B cell (primary cell): ENCODE results near the gene ABHD14A. TPM values are rescaled to one million over a fixed set of nuclear protein-coding genes. Genes with fewer than 3 reads are reported as not detected.

Experiments
- ATAC-seq: fragments of 200-7000 bp; cut with Tn5 transposase; one replicate; pipeline ENCODE4 v1.10.0; 2021; ENCODE audit warnings: low read depth, mild to moderate bottlenecking, moderate number of reproducible peaks, moderate library complexity
- CTCF ChIA-PET: fragments of 350-600 bp; sonication (Branson Sonifier 250); formaldehyde crosslinking; loops from one replicate; lab custom pipeline; 2021; ENCODE audit warnings: antibody characterized with exemption, inconsistent platforms; lab: Charles Lee
- POLR2A ChIA-PET: fragments of 350-600 bp; sonication (Branson Sonifier 250); formaldehyde crosslinking; loops from one replicate; lab custom pipeline; 2021; ENCODE audit warnings: antibody characterized with exemption; lab: Charles Lee
- DNase-seq: peaks from one replicate; pipeline ENCODE4 v3.0.0; 2013
- H2AFZ ChIP-seq: 2 replicates; pipeline ENCODE4 v1.6.1; 2012; ENCODE audit warnings: mild to moderate bottlenecking, low read depth, low read length; ENCODE audit not compliant: insufficient read depth, poor library complexity, severe bottlenecking
- H3K27ac ChIP-seq, 2 donors: 1 replicate in 1 of 2; 2 replicates in 1 of 2; pipeline ENCODE4 v1.5.1; 2012 to 2013; ENCODE audit warnings: low read length in 2 of 2, mild to moderate bottlenecking in 2 of 2, moderate library complexity in 1 of 2
- H3K27me3 ChIP-seq, 4 experiments: fragments of 200-600 bp in 1 of 4; sonication (generic) in 1 of 4; replicated peaks in 1 of 4; 1 replicate in 2 of 4; 2 replicates in 2 of 4; pipeline versions ENCODE4 v1.6.1 to v1.7.0; 2013 to 2016; ENCODE audit warnings: low read length in 3 of 4, mild to moderate bottlenecking in 2 of 4, mixed read lengths in 1 of 4, moderate library complexity in 1 of 4; ENCODE audit not compliant: insufficient read depth in 4 of 4, control insufficient read depth in 3 of 4; ENCODE audit errors: control extremely low read depth in 1 of 4
- H3K36me3 ChIP-seq, 2 experiments: replicated peaks in 1 of 2; 1 replicate in 1 of 2; 2 replicates in 1 of 2; pipeline versions ENCODE4 v1.6.1 to v1.7.1; 2013; ENCODE audit warnings: low read length in 1 of 2; ENCODE audit not compliant: insufficient read depth in 2 of 2, control insufficient read depth in 1 of 2; ENCODE audit errors: control extremely low read depth in 1 of 2, extremely low read depth in 1 of 2
- H3K4me1 ChIP-seq, 2 donors: fragments of 200-600 bp in 1 of 2; sonication (generic) in 1 of 2; 1 replicate in 1 of 2; 2 replicates in 1 of 2; pipeline versions ENCODE4 v1.5.1 to v1.6.1; 2013 to 2017; ENCODE audit warnings: low read length in 2 of 2; ENCODE audit not compliant: control insufficient read depth in 2 of 2, insufficient read depth in 2 of 2
- H3K4me2 ChIP-seq: replicated peaks from 2 replicates; pipeline ENCODE3; 2012; ENCODE audit warnings: mild to moderate bottlenecking, low read depth, low read length; ENCODE audit not compliant: poor library complexity, severe bottlenecking
- H3K4me3 ChIP-seq, 5 experiments: fragments of 200-600 bp in 1 of 5; sonication (generic) in 1 of 5; 1 replicate in 3 of 5; 2 replicates in 2 of 5; pipeline versions ENCODE4 v1.5.1 to v1.7.0; 2011 to 2016; ENCODE audit warnings: low read length in 4 of 5, mild to moderate bottlenecking in 4 of 5, low read depth in 2 of 5, control low read depth in 1 of 5, moderate library complexity in 1 of 5; ENCODE audit not compliant: insufficient read depth in 1 of 5; ENCODE audit errors: control extremely low read depth in 1 of 5, extremely low read depth in 1 of 5
- H3K79me2 ChIP-seq: fragments of 200-600 bp; sonication (generic); one replicate; pipeline ENCODE4 v1.6.0; 2016; ENCODE audit warnings: low read length; ENCODE audit not compliant: control insufficient read depth, insufficient read depth
- H3K9ac ChIP-seq: fragments of 200-600 bp; sonication (generic); 2 replicates; pipeline ENCODE4 v1.6.1; 2017; ENCODE audit warnings: mild to moderate bottlenecking, low read length, moderate library complexity
- H3K9me3 ChIP-seq, 3 donors: one replicate each; pipeline versions ENCODE4 v1.6.1 to v1.7.1; 2013; ENCODE audit warnings: low read length in 2 of 3; ENCODE audit not compliant: control insufficient read depth in 2 of 3, insufficient read depth in 1 of 3; ENCODE audit errors: control extremely low read depth in 1 of 3
- H4K20me1 ChIP-seq: 2 replicates; pipeline ENCODE4 v1.6.0; 2012; ENCODE audit warnings: mild to moderate bottlenecking, low read length; ENCODE audit not compliant: insufficient read depth, control insufficient read depth, poor library complexity, severe bottlenecking
- H3K27ac Mint-ChIP-seq: one replicate; pipeline ENCODE4 v1.8.0; 2021; ENCODE audit warnings: mixed read lengths
- H3K27me3 Mint-ChIP-seq: one replicate; pipeline ENCODE4 v1.8.0; 2021; ENCODE audit warnings: mixed read lengths
- H3K4me1 Mint-ChIP-seq: one replicate; pipeline ENCODE4 v1.8.0; 2021; ENCODE audit warnings: mixed read lengths
- H3K4me3 Mint-ChIP-seq: one replicate; pipeline ENCODE4 v1.8.0; 2021; ENCODE audit warnings: mixed read lengths
- H3K9me3 Mint-ChIP-seq: one replicate; pipeline ENCODE4 v1.8.0; 2022; ENCODE audit warnings: mixed read lengths; ENCODE audit not compliant: insufficient read depth
- EZH2 ChIP-seq: IDR thresholded peaks from 2 replicates; pipeline ENCODE4 v1.6.1; 2012; ENCODE audit warnings: borderline replicate concordance, low read depth, mild to moderate bottlenecking, moderate library complexity, low read length; ENCODE audit not compliant: insufficient read depth, poor library complexity, severe bottlenecking
- WGBS: methylation state at CpG from one replicate; pipeline ENCODE4 v1.1.5; 2013; ENCODE audit warnings: missing lambda C conversion rate; ENCODE audit not compliant: insufficient coverage; 5-methylcytosine and 5-hydroxymethylcytosine counted together
- intact Hi-C: fragments of 100-400 bp; cut with micrococcal nuclease; formaldehyde crosslinking; loops from one replicate; pipeline ENCODE4 v1.10.0; 2022
- polyA plus RNA-seq: library from polyadenylated mRNA; depleted of rRNA; stranded (reverse); fragments of >200 nt; gene quantifications from 2 replicates; pipeline ENCODE4 v1.2.3, GENCODE V29; 2012
- total RNA-seq, 2 donors: library from RNA; stranded (reverse); fragments of 120-200 nt in 1 of 2; gene quantifications; 1 replicate in 1 of 2; 2 replicates in 1 of 2; pipeline versions ENCODE4 v1.2.3 to v1.2.4, GENCODE V29; 2013 to 2022
- TF ChIP-seq, protein P1 (sequence below): fragments of 200-600 bp; IDR thresholded peaks from one replicate; pipeline ENCODE4 v1.8.0; 2022; ENCODE audit warnings: antibody characterized with exemption, mild to moderate bottlenecking

ABHD14A gene
- total and polyA plus RNA-seq, 2 donors (not counting 1 experiment from before 2014, with no cell fraction given) = 11.9 to 28.8 TPM

DNA sequence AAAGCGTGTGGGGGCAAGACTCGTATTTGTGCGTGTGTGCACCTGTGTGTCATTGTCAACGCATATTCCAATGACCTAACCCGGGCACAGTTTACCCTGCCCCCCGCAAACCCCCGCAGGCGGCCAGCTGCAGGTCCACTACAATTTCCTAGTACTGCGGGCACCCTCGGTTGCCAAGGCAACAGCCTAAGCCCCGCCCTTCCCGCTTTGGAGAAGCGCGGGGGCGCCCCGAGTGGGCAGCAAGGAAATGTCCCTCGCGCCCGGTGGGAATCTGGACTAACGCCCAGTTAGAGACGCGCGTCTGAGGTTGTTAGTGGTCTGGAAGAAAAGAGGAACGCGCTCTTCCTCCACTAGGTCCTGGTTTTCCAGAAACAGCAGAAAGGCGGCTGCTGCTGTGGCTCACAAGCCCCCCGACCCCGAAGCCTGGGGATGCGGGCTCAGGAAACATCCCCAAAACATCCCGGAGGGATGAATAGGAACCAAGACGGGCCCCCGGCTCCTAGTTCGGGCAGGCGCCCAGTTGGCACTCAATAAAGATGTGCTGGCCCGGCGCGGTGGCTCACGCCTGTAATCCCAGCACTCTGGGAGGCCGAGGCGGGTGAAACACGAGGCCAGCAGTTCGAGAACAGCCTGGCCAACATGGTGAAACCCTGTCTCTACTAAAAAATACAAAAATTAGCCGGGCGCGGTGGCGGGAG lies 1.1 kb downstream of the ABHD14A start:
- TF ChIP-seq, protein P1, sequence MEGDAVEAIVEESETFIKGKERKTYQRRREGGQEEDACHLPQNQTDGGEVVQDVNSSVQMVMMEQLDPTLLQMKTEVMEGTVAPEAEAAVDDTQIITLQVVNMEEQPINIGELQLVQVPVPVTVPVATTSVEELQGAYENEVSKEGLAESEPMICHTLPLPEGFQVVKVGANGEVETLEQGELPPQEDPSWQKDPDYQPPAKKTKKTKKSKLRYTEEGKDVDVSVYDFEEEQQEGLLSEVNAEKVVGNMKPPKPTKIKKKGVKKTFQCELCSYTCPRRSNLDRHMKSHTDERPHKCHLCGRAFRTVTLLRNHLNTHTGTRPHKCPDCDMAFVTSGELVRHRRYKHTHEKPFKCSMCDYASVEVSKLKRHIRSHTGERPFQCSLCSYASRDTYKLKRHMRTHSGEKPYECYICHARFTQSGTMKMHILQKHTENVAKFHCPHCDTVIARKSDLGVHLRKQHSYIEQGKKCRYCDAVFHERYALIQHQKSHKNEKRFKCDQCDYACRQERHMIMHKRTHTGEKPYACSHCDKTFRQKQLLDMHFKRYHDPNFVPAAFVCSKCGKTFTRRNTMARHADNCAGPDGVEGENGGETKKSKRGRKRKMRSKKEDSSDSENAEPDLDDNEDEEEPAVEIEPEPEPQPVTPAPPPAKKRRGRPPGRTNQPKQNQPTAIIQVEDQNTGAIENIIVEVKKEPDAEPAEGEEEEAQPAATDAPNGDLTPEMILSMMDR = no peak
- no peak for TF ChIP-seq EZH2
- Histone ChIP-seq H3K9ac (peak overlapping the region; percentile 87), H2AFZ (peak overlapping the region; percentile 95), H4K20me1 (no peaks in the 10 kb centered on the region), H3K36me3 (peaks cover 0 to 8% of the 10 kb centered on the region in 2 experiments), H3K4me3 (peak overlapping the region; percentile 51 to 98 (median 85)), H3K27me3 (no peaks in the 10 kb centered on the region), H3K4me2 (peak overlapping the region; percentile 98), H3K4me1 (peaks cover 14 to 23% of the 10 kb centered on the region in 2 donors), H3K27ac (peak overlapping the region in 1 of 2 donors; percentile 5), H3K9me3 (no peaks in the 10 kb centered on the region), H3K79me2 (peaks cover 26% of the 10 kb centered on the region)
- H3K9me3 Mint-ChIP-seq = no peaks in the 10 kb centered on the region
- H3K27me3 Mint-ChIP-seq = no peaks in the 10 kb centered on the region
- WGBS = 52% methylated on average over 43 of the region's 46 CpGs
- H3K4me1 Mint-ChIP-seq = peaks cover 27% of the 10 kb centered on the region
- DNase-seq = peak; percentile 60
- H3K27ac Mint-ChIP-seq = peak overlapping the region; percentile 84
- POLR2A ChIA-PET = no interaction called here
- CTCF ChIA-PET = interaction anchor here (4.8 kb wide), 1 partner anchor 34 kb away, joined by 45 read pairs; the partner anchor contains the start of genes PARP3 and RRP9
- no peak for ATAC-seq
- intact Hi-C loops = loop anchor here (1.0 to 10.0 kb wide), 4 partner anchors 19 to 729 kb away; partner anchors contain the start of genes DUSP7, GLT8D1, RPL29 and SPCS1
- H3K4me3 Mint-ChIP-seq = peak overlapping the region; percentile 91
